HEK293T (cell line): ENCODE data around the gene ZHX3.

Experiments
- CTCF ChIA-PET: fragments of 350-600 bp; formaldehyde crosslinking; extraction: SDS; loops from one replicate; lab custom pipeline; 2021; ENCODE audit warnings: antibody characterized with exemption, inconsistent platforms; lab: Yijun Ruan, JAX
- POLR2A ChIA-PET: fragments of 350-600 bp; formaldehyde crosslinking; extraction: SDS; loops from one replicate; lab custom pipeline; 2020; ENCODE audit warnings: antibody characterized with exemption, inconsistent platforms; lab: Yijun Ruan, JAX
- DNase-seq: peaks from one replicate; pipeline ENCODE4 v3.0.0; 2012; ENCODE audit warnings: mixed read lengths; ENCODE audit errors: extremely low spot score
- ARNT ChIP-seq: fragments of 450-650 bp; IDR thresholded peaks from 2 replicates; pipeline ENCODE4 v1.6.1; 2017; ENCODE audit warnings: mild to moderate bottlenecking
- BHLHE40 ChIP-seq: fragments of 450-650 bp; IDR thresholded peaks from 2 replicates; pipeline ENCODE4 v1.6.1; 2016; ENCODE audit warnings: mild to moderate bottlenecking, moderate library complexity, borderline replicate concordance
- CTBP1 ChIP-seq: fragments of 450-650 bp; IDR thresholded peaks from 2 replicates; pipeline ENCODE4 v1.6.1; 2016; ENCODE audit warnings: borderline replicate concordance
- ELF4 ChIP-seq: fragments of 450-650 bp; IDR thresholded peaks from 2 replicates; pipeline ENCODE4 v1.6.1; 2017; ENCODE audit warnings: antibody characterized with exemption
- FOXA1 ChIP-seq: fragments of 450-650 bp; IDR thresholded peaks from 2 replicates; pipeline ENCODE4 v1.6.1; 2016; ENCODE audit warnings: mild to moderate bottlenecking
- FOXK2 ChIP-seq: fragments of 450-650 bp; IDR thresholded peaks from 2 replicates; pipeline ENCODE4 v1.6.1; 2016; ENCODE audit warnings: mild to moderate bottlenecking
- FOXM1 ChIP-seq: fragments of 450-650 bp; IDR thresholded peaks from 2 replicates; pipeline ENCODE4 v1.6.1; 2017; ENCODE audit warnings: mild to moderate bottlenecking, borderline replicate concordance
- HDGF ChIP-seq: fragments of 450-650 bp; IDR thresholded peaks from 2 replicates; pipeline ENCODE4 v1.6.1; 2017; ENCODE audit warnings: antibody characterized with exemption, borderline replicate concordance
- L3MBTL2 ChIP-seq: fragments of 450-650 bp; conservative IDR thresholded peaks from 2 replicates; pipeline ENCODE4 v1.6.1; 2016; ENCODE audit warnings: mild to moderate bottlenecking
- LEF1 ChIP-seq: fragments of 450-650 bp; IDR thresholded peaks from 2 replicates; pipeline ENCODE4 v1.6.1; 2017; ENCODE audit warnings: mild to moderate bottlenecking, borderline replicate concordance
- NFRKB ChIP-seq: fragments of 450-650 bp; IDR thresholded peaks from 2 replicates; pipeline ENCODE4 v1.6.1; 2016; ENCODE audit warnings: mild to moderate bottlenecking, moderate library complexity
- PKNOX1 ChIP-seq: fragments of 450-650 bp; IDR thresholded peaks from 2 replicates; pipeline ENCODE4 v1.6.1; 2016
- SP1 ChIP-seq: fragments of 450-650 bp; IDR thresholded peaks from 2 replicates; pipeline ENCODE4 v1.6.1; 2017
- SUZ12 ChIP-seq: fragments of 450-650 bp; IDR thresholded peaks from 2 replicates; pipeline ENCODE4 v1.6.1; 2016; ENCODE audit warnings: mild to moderate bottlenecking
- TARDBP ChIP-seq: fragments of 450-650 bp; IDR thresholded peaks from 2 replicates; pipeline ENCODE4 v1.6.1; 2016
- ZNF384 ChIP-seq: fragments of 450-650 bp; IDR thresholded peaks from 2 replicates; pipeline ENCODE4 v1.6.1; 2016

ZHX3 gene

GRCh38 chr20:41187668-41188067, 129.9 kb downstream of the ZHX3 start:
- no peak for DNase-seq
- ChIA-PET CTCF (no interaction called here), POLR2A (no interaction called here)
- TF ChIP-seq SP1 (no peak), FOXM1 (no peak), ELF4 (no peak), NFRKB (no peak), PKNOX1 (no peak), ZNF384 (no peak), SUZ12 (no peak), TARDBP (no peak), HDGF (no peak), CTBP1 (no peak), FOXK2 (no peak), LEF1 (no peak), ARNT (no peak), FOXA1 (no peak), L3MBTL2 (no peak), BHLHE40 (no peak)

GRCh38 chr20:41185013-41185757, 132.3 kb downstream of the ZHX3 start:
- TF ChIP-seq ELF4: no peak
- TF ChIP-seq CTBP1: no peak
- no peak for TF ChIP-seq FOXM1
- no peak for TF ChIP-seq PKNOX1
- no peak for TF ChIP-seq ZNF384
- TF ChIP-seq FOXK2: no peak
- TF ChIP-seq L3MBTL2: no peak
- no peak for TF ChIP-seq BHLHE40
- no peak for TF ChIP-seq NFRKB
- no peak for TF ChIP-seq HDGF
- no peak for TF ChIP-seq ARNT
- TF ChIP-seq LEF1: no peak
- TF ChIP-seq FOXA1: no peak
- no peak for TF ChIP-seq TARDBP
- no peak for TF ChIP-seq SUZ12
- POLR2A ChIA-PET: no interaction called here
- no peak for DNase-seq
- CTCF ChIA-PET: no interaction called here

DNA sequence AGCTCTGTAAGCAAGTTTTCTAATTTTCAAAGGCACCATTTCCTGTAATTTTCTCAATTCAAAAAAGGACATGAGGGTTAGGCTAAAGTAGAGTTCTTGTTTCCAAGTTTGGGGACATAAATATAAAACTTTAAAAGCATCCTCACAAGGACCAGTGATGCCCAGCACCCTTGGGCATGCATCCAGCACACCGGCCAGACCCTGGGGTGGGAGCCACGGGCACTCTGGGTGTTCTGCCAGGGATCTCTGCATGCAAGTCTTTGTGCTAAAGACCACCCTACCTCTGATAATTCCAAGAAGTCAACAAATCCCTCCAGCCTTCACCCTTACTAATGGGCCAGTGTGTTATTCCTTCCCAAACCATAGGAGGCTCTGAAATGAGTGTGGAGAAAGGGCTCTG, 133.7 kb downstream of the ZHX3 start:
- TF ChIP-seq PKNOX1 (no peak), FOXK2 (no peak), SP1 (no peak), LEF1 (no peak), ARNT (no peak), ZNF384 (no peak), ELF4 (no peak), FOXM1 (no peak), TARDBP (no peak), BHLHE40 (no peak), HDGF (no peak), L3MBTL2 (no peak), CTBP1 (no peak), NFRKB (no peak), SUZ12 (no peak), FOXA1 (no peak)
- CTCF ChIA-PET: no interaction called here
- POLR2A ChIA-PET: no interaction called here
- no peak for DNase-seq

- ChIA-PET POLR2A (no interaction called here), CTCF (no interaction called here)
- TF ChIP-seq HDGF: no peak
- TF ChIP-seq SP1: no peak
- TF ChIP-seq SUZ12: no peak
- TF ChIP-seq ZNF384: no peak
- no peak for TF ChIP-seq FOXM1
- TF ChIP-seq BHLHE40: no peak
- TF ChIP-seq L3MBTL2: no peak
- TF ChIP-seq FOXA1: no peak
- no peak for TF ChIP-seq ARNT
- TF ChIP-seq PKNOX1: no peak
- no peak for TF ChIP-seq TARDBP
- TF ChIP-seq ELF4: no peak
- no peak for TF ChIP-seq FOXK2
- DNase-seq: no peak
Observed at GRCh38 chr20:41183391-41183790, 134.1 kb downstream of the ZHX3 start.

GRCh38 chr20:41182296-41183212, 135.0 kb downstream of the ZHX3 start:
- POLR2A ChIA-PET: no interaction called here
- no peak for DNase-seq
- CTCF ChIA-PET: no interaction called here
- TF ChIP-seq TARDBP (no peak), HDGF (no peak), LEF1 (no peak), FOXA1 (no peak), CTBP1 (no peak), SP1 (no peak), PKNOX1 (no peak)
